IPS-11a (cell line): ENCODE measurements around the gene AP3B1.
"Not testable (repeated sequence)": the region's sequence is repeated elsewhere in the genome, so short reads cannot be mapped to it uniquely, and the experiment has no call there.

ENCODE experiments used
- H3K4me3 ChIP-seq: one replicate; pipeline ENCODE4 v1.5.1; 2013; ENCODE audit warnings: low read depth, low read length, control low read depth

AP3B1 gene

DNA sequence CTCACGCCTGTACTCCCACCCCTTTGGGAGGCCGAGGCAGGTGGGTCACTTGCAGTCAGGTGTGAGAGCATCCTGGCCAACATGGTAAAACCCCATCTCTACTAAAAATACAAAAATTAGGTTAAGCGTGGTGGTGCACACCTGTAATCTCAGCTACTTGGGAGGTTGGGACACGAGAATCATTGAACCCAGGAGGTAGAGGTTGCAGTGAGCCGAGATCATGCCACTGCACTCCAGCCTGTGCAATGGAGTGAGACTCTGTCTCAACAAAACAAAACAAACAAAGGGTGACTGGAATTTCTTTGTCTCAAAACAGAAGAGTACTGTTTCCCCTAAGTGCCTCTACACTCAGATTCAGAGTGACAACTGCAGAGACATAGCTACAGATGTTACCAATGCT lies 116.1 kb downstream of the AP3B1 start:
- no peak overlapping the region for H3K4me3 ChIP-seq

DNA sequence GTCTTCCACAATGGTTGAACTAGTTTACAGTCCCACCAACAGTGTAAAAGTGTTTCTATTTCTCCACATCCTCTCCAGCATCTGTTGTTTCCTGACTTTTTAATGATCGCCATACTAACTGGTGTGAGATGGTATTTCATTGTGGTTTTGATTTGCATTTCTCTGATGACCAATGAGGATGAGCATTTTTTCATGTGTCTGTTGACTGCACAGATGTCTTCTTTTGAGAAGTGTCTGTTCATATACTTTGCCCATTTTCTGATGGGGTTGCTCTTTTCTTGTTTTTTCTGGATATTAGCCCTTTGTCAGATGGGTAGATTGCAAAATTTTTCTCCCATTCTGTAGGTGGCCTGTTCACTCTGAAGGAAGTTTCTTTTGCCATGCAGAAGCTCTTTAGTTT lies 124.2 kb downstream of the AP3B1 start:
- H3K4me3 ChIP-seq = not testable (repeated sequence)

- no peak overlapping the region for H3K4me3 ChIP-seq
These were observed 132.1 kb downstream of the AP3B1 start for GRCh38 chr5:78162253-78162862.

- H3K4me3 ChIP-seq = no peak overlapping the region
These were observed 137.5 kb downstream of the AP3B1 start for GRCh38 chr5:78157001-78157400.

- H3K4me3 ChIP-seq = no peak overlapping the region
These were observed 142.8 kb downstream of the AP3B1 start for GRCh38 chr5:78151594-78152271.

GRCh38 chr5:78137290-78137689 lies 157.2 kb downstream of the AP3B1 start:
- no peak overlapping the region for H3K4me3 ChIP-seq

DNA sequence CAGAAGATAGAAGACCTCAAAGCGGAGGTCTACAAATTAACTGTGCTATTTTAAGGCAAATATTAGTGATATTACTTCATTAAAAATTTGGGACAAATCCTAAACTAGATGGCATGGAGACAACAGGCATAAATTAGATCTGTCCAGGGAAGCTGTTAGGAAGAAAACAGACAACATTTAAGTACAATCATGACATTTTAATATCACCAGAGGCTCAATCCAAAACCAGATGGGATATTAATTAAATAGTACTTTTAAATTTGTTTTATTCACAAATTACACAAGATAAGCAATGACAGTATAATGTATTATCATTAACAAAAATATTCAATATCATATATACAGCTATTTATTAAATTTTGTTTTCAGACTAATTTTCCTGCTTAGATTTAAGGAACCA lies 161.1 kb downstream of the AP3B1 start:
- no peak overlapping the region for H3K4me3 ChIP-seq

- no peak overlapping the region for H3K4me3 ChIP-seq
These were observed 162.0 kb downstream of the AP3B1 start for GRCh38 chr5:78132507-78132906.

- no peak overlapping the region for H3K4me3 ChIP-seq
These were observed 164.9 kb downstream of the AP3B1 start for GRCh38 chr5:78129597-78129996.

DNA sequence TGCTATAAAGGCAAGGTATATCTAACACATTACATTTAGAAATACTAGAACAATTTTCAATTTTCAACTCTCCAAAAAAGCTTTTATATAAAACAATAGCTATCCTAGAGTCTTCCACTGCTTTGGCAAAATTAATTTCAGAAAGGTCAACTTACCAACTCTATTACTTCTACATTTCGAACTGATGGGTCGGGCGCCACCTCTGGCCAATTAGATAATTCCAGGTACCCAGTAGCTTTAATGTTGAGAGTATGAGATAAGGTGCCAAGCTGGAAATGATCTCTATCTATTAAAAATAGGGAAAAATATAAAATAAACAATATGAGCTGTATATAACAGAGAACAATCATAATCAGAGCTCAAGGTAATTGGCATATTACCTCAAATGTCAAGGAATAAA lies 166.6 kb downstream of the AP3B1 start:
- H3K4me3 ChIP-seq = no peak overlapping the region

- H3K4me3 ChIP-seq = no peak overlapping the region
These were observed 168.0 kb downstream of the AP3B1 start for GRCh38 chr5:78126536-78126935.

DNA sequence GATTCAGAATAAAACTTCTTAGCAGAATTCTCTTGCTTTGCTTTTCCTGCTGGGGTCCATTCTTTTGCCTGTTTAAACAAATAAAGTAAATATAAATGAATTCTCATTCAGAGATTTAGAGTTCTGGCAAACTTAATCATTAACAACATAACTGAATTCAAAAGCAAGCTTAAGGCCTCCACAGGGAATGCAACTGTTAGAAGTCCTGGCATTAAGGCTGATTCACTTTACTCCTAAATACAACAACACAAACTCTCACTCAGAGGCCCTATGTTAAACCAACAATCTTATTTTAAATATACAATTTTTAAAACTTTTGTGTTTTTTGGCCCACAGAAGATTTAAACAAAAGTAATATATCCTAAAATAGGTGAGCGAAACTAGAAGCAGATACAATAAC lies 178.3 kb downstream of the AP3B1 start:
- H3K4me3 ChIP-seq = no peak overlapping the region

- no peak overlapping the region for H3K4me3 ChIP-seq
These were observed 180.7 kb downstream of the AP3B1 start for GRCh38 chr5:78113689-78114264.

- no peak overlapping the region for H3K4me3 ChIP-seq
These were observed 181.6 kb downstream of the AP3B1 start for GRCh38 chr5:78112931-78113330.

GRCh38 chr5:78109891-78110324 lies 184.6 kb downstream of the AP3B1 start:
- H3K4me3 ChIP-seq = no peak overlapping the region

GRCh38 chr5:78108564-78108963 lies 185.9 kb downstream of the AP3B1 start:
- H3K4me3 ChIP-seq = no peak overlapping the region

GRCh38 chr5:78103232-78103918 lies 191.1 kb downstream of the AP3B1 start:
- H3K4me3 ChIP-seq = no peak overlapping the region

- no peak overlapping the region for H3K4me3 ChIP-seq
These were observed 192.0 kb downstream of the AP3B1 start for GRCh38 chr5:78102500-78102899.

- no peak overlapping the region for H3K4me3 ChIP-seq
These were observed 199.4 kb downstream of the AP3B1 start for GRCh38 chr5:78095125-78095524.

- no peak overlapping the region for H3K4me3 ChIP-seq
These were observed 204.5 kb downstream of the AP3B1 start for GRCh38 chr5:78090002-78090401.

DNA sequence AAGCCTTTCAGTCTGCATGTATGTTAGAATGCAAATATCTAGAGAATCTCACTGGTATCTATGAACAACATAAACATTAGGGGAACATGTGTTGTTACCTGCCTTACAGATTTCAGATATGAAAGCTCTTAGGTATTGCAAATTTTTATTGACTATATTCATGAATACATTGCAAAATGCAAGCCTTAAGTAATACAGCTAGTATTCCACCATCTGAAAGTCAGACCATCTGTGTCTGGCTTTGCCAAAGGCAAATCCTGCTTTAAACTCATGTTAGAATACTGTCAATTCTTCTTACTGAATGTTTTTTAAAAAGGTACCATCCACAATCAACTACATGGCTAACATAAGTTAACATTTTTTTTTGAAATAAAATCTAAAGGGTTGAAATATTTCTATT lies 215.6 kb downstream of the AP3B1 start:
- no peak overlapping the region for H3K4me3 ChIP-seq
